Lower leg skin (tissue), 3 donors: Measurements from ENCODE around the gene KCNJ10.

Experiments
- POLR2A ChIP-seq, 2 donors: fragments of 450-650 bp; IDR thresholded peaks; one replicate each; pipeline ENCODE4 v1.6.1; 2016 to 2017; ENCODE audit warnings: antibody characterized with exemption in 2 of 2, mild to moderate bottlenecking in 1 of 2, moderate library complexity in 1 of 2
- TF ChIP-seq, protein P1 (sequence below), 3 donors: fragments of 450-650 bp; IDR thresholded peaks; one replicate each; pipeline ENCODE4 v1.5.1; 2016; ENCODE audit warnings: antibody characterized with exemption in 3 of 3, mild to moderate bottlenecking in 3 of 3, moderate library complexity in 2 of 3

DNA sequence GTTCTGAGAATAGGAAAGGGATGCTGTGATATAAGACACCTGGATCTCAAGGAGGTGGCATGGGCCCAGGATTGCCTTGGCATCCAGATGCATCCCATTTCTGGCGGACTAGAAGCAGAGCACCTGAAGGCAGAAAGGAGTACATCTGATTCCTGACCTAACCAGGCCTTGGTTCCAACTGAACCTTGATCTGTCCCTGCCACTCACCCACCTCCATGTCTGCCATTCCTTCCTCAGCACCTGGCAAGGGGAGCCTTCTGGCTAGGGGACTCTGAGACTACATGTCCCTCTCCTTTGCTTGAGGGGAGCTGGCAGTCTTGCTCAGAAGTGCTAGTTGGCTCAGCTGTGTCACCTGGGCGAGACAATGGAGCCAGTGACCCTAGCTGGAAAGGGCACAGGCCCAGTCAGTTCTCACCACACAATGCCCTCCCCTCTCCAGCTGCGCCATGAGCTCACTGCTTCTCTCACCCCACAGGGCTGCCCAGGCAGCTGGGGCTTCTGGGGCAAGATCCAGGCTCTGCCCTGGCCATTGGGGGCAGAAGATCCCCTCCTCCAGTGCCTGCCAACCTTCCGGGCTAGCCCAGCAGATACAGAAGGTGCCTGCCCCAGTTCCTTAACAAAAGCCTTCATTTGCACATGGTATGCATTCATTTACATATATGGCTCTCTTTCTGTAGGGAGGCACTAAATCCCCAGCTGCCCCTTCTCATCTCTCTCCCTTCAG is 25.6 kb upstream of the KCNJ10 start:
- TF ChIP-seq, protein P1, sequence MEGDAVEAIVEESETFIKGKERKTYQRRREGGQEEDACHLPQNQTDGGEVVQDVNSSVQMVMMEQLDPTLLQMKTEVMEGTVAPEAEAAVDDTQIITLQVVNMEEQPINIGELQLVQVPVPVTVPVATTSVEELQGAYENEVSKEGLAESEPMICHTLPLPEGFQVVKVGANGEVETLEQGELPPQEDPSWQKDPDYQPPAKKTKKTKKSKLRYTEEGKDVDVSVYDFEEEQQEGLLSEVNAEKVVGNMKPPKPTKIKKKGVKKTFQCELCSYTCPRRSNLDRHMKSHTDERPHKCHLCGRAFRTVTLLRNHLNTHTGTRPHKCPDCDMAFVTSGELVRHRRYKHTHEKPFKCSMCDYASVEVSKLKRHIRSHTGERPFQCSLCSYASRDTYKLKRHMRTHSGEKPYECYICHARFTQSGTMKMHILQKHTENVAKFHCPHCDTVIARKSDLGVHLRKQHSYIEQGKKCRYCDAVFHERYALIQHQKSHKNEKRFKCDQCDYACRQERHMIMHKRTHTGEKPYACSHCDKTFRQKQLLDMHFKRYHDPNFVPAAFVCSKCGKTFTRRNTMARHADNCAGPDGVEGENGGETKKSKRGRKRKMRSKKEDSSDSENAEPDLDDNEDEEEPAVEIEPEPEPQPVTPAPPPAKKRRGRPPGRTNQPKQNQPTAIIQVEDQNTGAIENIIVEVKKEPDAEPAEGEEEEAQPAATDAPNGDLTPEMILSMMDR (IDR thresholded peaks at IDR 0.05), result no peak
- no peak for TF ChIP-seq POLR2A (IDR thresholded peaks at IDR 0.05)
